ENCODE measurements around the gene CASTOR1.
"Not testable (repeated sequence)": the region's sequence is repeated elsewhere in the genome, so short reads cannot be mapped to it uniquely, and the experiment has no call there.

CASTOR1 gene

DNA sequence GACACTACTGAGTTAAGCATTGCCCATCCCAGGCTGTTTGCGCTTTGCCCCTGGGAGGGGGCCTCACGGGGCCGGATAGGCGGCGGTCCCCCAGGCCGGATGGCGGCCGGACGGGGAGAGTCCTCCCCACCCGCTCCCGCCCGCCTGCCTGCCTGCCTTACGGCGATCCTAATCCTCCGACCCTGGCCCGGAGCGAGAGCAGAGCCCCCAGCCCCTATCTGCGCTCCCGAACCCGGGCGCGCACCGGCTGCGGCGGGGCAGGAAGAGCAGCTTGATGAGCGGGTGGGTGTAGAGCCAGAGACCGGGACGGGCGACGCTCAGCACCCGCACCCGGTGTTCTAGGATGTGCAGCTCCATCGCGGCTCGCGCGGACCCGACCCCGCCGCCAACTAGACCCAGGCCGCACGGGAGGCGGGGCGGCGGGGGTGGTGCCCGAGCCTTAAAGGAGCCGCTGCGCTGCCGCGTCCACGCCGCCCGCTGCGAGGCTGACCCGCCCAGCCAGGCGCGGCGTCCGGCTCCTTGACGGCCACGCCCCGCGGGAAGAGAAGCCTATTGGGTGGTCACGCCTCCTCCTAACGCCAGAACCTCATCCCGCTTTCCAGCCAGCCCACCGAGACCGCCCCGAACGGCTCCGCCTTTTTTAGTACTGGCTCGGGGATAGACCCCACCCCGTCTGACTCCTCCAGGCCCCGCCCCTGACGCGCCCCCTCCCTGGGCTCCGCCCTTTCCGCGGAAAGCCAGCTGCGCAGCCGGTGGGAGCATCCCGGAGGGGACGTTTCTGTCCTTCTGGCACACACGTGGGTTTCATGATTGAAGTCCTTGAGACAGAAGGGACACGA, at the start of gene CASTOR1:
CASTOR1 (minus strand) TSS at position 365 of the 839 bp plus-strand sequence; CDS start at position 357, 8 bp downstream.
- DNase-seq = peak; percentile 94 to 95

DNA sequence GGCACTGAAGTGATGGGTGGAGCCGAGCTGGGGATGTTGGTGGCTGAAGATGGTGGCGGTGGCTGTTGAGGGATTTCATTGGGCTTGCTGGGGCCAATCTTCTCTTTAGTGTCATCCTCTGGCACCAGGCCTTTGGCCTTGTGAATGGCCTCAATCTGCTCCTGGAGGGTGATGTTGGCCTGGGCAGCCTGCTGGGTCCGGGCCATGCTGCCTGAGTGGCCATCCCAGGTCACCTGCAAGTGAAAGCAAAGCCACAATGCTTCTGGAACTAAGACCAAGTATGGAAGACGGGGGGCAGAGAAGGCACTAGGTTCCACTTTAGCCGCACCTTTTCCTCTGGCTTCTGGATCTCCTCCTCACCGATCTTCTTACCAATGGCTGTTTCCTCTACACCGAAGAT, 49.5 kb upstream of the CASTOR1 start:
- DNase-seq = no peak

DNA sequence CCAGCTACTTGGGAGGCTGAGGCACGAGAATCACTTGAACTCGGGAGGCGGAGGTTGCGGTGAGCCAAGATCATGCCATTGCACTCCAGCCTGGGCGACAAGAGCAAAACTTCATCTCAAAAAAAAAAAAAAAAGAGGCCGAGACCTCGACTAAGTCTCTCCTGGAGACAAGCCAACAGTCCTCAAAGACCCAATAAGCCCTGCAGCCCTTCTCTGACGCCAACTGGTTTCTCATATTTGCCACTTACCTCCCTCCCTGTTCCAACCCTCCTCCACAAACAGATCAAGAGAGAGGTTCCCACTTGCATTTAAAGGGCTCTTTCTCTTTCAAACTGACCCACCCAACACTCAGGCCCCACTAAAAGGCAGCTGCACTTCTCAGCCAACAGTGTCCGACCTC, 49.0 kb upstream of the CASTOR1 start:
- DNase-seq = not testable (repeated sequence)

DNA sequence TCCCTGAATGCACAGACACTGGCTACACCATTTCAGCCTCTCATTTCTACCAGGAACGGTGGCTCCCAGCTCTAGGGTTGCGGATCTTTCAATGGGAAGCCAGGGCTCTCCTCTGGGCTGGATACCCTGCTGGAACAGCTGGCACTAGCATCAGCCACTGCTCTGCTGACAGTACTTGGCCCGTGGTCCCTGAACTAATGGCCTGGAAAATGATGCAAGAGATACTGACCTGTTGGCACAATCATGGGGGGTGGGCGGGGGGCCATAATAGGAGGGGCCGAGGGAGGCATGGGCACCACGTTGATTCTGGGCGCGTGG, 48.1 kb upstream of the CASTOR1 start:
- DNase-seq = no peak

DNA sequence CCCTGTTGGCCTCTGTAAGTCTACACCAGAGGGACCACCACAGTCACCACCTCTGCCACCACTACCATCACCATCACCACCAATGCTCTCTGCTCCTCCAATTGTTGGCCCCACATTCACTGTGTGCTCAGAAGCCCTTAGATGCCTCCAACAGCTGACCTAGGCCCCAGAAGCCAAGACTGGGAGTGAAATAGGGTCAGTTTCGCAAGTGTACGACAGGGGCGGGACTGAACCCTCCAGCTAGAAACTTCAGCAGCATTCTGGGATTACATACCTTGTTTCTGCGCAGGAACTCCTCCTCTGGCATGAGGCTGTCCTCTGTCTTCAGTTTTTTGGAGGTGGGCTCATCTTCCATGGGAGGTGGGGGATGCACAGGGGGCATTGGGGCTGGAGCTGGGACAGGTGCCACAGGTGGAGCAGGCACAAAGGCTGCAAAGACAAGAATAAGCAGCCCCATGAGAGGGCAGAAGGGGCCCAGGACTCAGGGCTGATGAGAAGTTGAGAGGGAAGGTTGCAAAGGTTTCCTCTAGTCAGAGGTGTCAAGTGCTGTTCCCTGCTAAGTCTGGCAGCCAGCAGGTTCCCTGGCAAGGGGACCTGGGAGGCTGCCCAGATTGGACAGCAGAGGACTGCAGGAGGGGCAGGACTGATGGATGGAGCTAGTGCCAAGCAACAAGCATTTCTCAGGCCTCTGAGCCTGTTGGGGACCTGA, 47.6 kb upstream of the CASTOR1 start:
- no peak for DNase-seq

DNA sequence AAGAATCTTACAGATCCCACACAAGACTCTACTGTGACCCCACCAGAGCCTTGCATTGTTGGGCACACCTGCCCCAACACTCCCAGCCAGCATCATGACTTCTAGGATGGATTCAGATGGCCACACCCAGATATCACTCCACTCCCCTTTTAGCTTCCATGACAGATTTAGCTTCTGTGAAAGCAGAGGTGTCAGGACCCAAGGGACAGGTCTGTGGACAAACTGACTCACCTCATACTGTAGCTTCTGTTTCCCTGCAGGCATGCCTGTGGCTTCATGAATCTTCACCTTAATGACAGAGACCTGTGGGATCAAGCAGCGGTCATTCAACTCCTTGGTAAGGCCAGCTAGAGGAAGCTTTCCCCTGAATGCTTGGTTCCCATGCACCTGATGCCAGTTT, 45.9 kb upstream of the CASTOR1 start:
- DNase-seq = no peak

DNA sequence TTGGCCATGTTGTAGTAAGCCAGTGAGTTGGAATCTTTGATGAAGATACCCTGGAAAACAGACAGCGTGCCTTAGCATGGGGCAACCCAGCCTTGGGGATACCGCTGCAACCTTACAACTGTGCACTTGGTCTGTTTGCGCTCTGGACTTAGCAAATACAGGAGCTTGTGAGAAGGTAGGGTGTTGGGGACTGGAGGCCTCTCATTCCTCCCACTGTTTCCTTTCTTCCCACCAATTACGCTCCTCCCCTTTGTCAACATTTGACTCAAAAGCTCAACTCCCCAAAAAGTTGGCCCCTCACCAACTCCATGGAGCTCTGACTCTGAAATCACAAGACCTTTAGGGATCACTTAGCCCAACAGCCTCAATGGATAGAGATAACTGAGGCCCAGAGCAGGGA, 45.3 kb upstream of the CASTOR1 start:
- DNase-seq = no peak

DNA sequence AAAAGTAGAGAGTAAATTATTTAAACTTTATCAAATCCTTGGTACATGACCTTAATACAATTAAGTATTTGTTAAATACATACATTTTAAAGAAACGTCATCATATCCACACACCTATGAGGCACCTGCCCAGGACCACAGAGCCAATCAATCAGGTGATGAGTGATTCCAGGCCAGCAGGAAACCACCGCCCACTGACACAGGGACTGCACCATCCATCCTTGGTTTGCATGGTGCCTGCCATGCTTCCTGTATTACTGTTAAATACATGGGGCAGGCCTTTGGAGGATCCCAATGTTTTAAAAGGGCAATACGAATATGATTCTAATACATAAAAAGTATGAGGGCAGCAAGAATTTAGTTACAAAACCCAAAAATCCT, 44.4 kb upstream of the CASTOR1 start:
- peak; percentile 37 to 41 for DNase-seq

DNA sequence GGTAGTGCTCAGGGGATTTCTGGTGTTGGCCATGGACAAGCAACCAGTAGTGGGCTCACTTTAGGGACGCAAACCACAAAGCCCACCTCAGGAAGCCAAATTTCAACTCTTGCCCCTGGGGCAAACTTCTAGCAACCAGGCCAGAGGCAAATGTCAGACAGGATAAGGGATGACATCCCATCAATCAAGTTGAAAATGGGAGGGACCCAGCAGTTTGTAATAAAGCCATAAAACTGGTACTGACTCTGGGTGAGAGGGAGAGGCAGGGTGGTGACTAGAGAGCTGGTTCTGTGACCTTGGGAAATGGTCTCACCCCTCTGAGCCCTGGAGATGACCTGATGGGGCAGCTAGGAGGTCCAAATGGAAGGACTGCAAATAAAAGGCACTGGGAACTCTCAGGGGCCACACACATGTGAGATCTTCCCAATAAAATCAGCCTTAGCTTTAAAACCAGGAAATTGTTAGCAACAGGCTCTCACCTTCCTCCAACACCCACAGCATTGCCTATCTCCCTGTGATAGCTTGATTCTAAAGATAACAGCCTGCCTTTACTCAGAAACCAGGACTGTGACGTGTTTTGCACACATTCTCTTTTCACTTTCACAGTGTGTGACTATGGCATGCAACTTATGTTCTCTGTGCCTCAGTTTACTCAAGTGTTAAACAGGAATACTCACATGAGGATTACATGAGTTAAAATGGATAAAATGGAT, 43.8 kb upstream of the CASTOR1 start:
- no peak for DNase-seq

DNA sequence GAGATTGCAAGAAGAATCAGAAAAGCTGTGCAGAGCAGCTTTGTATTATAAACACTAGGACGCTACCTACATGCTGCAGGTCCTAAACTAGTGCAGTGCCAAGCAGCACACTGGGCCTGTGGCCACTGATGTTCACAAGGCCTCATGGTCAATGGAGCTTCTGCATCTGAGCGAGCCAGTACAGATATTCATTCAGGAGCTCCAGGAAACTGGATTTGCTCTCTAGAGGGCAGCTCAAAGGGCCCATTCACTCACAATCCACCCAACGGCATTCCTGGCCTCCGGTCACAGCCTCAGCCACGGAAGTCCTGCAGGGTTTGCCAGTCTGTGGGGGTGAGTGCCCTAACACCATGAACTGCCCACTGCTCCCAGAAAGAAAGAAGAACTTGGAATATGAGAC, 43.2 kb upstream of the CASTOR1 start:
- no peak for DNase-seq

DNA sequence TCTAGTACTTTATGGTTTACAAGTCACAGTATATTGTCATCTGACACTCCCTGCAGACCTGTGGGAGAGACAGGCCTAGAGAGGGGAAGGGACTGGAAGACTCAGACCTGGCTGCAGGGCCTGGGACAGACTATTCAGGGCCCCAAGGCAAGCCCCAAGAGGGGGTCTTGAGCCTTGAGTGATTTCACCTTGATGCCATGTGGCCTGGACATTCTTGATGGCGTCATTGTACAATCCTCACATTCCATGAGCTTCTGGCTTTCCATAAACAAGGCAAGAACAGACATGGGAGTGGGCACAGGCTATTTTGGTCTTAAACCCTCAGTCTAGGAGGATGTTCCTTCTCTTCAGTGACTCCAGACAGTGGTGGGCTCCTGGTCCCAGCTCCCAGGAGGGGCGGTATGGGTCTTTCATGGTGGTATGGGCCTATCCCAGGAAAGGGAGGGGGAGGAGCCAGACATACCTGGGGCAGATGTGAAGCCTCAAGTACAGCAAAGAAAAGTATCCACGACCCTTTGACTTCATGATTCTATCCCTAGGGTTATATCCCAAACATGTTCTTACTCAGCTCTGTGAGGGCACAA, 39.3 kb upstream of the CASTOR1 start:
- DNase-seq = no peak

DNA sequence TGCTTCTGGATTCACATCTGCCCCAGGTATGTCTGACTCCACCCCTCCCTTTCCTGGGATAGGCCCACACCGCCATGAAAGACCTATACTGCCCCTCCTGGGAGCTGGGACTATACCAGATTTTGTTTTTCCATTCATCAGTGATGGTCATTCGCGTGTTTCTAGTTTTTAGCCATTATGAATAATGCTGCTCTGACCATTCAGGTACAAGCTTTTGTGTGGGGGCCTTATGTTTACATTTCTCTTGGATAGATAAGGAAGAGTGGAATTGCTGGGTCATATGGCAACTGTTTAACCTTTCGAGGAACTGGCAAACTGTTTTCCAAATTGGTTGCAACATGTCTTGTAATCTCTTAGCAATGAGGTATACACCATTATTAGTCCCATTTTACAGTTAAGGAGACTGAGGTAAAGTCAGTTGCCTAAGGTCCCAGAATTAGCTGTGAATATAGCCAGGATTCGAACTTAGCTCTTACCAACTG, 38.6 kb upstream of the CASTOR1 start:
- DNase-seq = no peak

DNA sequence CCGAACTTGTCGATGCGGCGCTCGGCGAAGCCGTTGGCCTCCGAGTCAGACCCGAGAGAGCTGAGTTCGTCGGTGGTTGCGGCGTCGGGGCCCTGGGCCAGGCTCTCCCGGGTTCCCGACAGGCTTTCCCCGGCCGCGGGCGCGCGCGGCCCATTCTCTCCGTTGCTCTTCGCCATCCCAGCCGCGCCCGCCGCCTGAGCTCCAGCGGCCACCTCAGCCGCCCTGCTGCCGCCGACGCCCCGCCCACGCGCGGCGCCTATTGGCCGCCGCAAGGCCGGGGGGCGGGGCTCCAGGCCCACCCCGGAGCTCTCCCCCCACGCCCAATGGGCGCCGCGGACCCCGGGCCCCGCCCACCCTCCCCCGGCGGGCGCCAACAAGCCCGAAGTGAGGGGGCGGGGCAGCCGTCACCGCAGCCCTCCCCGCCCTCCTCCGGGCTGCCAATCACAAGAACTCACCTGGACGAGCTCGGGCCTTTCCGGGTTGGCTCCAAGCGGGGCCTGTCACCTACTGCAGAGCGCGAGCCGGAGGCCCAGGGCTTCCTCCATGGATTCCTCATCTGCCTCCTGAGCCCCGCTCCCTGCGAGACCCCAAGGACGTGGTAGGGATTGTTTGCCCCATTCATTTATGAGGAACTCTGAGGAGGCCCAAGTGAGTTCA, 37.5 kb upstream of the CASTOR1 start, which contains the start of gene TBC1D10A:
TBC1D10A (minus strand) TSS at position 236 of the 657 bp plus-strand sequence; CDS start at position 176, 60 bp downstream.
- DNase-seq = peak; percentile 91 to 94

DNA sequence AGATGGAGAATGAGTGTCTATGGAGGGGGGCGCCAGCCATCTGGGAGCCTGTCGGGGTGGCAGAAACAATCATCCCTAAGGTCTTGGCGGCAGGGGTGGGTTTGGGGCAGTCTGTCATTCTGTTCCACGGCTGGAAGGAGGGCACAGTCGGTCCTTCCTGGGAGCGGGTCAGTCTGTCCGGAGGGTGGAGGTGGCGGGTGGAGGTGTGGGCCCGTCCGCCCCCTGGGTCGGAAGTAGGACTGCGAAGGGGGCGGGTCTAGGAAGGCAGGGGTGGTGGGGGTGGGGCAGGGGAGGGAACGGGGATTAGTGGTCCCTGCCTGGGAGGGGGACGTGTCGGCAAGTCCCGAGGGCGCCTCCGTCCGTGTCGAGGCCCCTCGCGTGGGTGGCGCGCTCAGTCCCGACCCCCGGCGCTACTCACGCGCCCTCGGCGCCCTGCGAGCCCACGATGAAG, 37.0 kb upstream of the CASTOR1 start:
- no peak for DNase-seq

DNA sequence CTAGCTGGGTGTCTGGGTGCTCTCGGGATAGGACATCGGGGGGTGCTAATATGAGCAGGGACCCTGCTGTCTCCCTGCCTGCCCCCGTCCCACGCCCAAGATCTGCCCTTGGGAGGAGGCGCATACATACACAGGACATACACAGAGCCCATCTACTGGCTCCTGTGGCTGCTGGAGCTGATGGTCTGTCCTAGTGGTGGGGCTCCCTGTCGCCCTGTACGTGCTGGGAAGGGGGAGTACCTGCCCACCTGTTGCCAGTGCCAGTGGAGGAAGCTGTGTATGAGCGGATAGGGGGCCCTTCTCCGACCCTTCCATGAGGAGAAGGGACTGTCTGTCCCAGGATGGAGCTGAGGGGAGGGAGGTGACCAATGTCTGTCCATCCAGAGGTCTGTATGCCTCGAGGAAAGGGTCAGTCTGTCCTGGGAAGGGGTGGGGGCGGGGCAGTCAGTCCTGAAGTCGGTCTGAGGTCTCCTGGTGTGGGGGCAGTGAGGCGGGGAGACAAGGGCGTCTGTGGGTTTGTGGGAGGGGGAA, 36.5 kb upstream of the CASTOR1 start:
- no peak for DNase-seq

DNA sequence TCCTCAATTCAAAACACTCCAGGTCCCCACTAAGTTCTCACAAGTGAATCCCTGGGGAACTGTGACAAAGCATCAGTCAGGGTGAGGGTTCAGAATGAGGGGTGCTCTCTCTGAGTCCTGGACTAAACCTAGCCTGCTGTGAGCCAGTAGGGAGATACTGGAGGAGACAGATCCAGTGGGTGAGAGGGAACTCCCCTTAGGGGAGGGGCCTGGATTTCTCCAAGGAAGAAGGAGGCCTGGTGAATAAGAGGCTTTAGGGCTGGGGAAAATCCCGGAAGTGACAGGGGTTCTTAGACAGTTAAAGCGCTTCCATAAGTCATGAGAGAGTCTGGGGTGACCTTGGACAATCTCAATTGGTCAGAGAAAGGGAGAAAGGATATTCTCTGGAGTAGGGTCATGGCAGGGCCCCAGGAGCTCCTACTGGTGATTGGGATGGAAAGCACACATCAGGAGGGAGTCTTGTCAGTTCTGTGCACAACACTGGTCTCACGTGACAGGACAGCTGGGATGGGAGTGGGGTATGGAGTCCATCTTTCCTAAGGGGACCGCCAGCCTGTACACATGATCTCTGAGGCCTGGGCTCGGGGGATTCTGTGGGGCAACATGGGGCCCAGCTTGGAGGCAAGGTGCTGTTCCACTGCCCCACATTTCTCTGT, 35.9 kb upstream of the CASTOR1 start:
- no peak for DNase-seq

DNA sequence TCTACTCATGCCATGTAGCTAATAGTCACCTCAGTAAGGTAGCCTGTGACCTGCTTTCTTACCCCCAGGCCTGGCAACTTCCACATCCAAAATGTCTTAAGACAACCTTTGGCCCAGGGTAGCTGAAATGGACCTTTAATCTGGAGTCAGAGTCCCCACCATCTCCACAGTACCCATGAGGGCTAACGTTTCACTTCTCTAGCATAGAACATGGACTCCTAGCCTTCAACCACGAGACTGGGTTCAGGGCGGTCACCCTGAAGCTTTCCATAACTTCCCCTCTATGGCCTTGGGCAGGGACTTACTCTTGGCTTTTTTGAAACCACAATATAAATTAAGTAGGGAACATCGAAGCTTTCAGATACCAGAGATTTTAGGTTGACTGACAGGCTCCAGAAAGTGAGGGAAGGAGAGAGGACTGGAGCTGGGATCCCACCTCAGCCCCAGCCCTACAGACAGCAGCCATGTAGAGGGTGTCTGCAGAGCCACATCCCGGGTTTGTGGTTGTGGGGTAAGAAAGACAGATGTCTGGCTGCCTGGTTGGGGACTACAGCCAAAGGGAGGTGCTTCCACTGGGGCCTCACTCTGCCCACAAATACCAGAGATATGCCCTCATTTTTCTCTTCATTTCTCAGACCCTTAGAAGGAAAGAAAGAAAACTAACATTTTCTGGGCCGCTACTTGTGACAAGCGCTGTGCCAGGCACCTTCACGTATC, 34.9 kb upstream of the CASTOR1 start:
- no peak for DNase-seq

DNA sequence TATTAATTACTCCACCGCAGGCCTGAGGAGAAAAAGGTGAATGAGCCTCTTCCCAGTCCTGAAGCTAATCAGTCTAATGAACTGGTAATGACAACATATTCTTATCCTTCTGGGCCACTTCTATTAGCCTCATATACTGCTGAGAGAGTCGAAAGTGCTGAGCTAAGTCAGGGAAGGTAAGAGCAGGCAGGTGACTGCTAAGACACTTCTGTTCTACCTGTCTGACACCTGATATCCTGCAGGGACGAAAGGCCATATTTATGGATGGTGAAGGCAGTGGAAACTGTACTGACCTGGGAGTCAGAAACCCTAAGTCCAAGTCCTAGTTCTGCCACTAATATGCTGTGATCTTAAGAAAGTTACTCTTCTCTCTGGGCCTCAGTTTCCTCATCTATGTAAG, 33.9 kb upstream of the CASTOR1 start:
- DNase-seq = no peak

DNA sequence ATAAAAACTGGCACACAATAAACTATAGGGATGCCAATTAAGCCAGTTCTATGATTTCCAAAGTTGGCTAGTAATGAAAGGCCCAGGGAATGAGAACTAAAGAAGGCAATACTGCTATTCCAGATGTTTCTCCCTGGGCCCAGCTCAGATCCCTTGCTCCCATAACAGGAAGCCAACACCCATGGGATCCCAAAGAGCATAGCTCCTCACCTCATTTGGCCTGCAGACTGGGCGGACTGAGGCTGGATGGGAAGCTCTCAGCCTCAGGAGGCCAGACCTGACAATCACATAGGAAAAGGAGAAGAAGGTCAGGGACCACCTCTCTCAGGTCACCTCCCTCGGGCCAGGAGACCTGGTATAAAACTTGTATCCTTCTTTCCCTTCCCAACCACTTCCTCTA, 32.2 kb upstream of the CASTOR1 start:
- no peak for DNase-seq

DNA sequence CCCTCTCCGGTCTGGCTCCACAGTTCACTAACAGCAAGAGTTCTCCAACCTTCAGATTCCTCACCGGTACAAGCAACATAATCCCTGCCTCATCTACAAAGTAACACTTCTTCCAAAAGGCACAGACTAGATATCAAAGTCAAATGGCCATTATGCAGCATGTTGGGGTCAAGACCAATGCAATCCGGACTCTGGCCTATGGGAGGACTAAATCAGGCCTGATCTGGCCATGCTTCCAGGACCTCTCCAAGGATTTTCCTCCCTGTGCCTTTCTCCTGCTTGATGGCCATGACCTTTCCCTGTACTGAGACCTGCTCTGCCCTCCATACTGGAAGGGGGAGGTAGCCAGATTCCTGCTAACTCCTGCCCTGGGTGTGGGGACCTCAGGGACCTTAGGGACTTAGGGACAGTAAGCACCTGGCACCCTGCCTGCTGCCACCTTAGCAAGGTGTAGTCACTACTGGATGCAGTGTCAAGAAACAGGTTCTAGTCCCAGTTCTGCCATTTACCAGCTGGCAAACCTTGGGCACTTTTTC, 30.8 kb upstream of the CASTOR1 start:
- no peak for DNase-seq

Measured in activated T-cell treated with anti-CD3 and anti-CD28 coated beads, Interleukin-2, amount 50 U/mL, for 48 hours (primary cell).